HPDE6-E6E7 (cell line): Measurements from ENCODE around the gene SPDYC.

Experiments
- DNase-seq: peaks from one replicate; pipeline ENCODE4 v3.0.0; 2011; ENCODE audit warnings: missing footprints; ENCODE audit errors: extremely low spot score

Gene SPDYC

GRCh38 chr11:65206901-65207300, 36.9 kb downstream of the SPDYC start:
- DNase-seq: no peak

DNA sequence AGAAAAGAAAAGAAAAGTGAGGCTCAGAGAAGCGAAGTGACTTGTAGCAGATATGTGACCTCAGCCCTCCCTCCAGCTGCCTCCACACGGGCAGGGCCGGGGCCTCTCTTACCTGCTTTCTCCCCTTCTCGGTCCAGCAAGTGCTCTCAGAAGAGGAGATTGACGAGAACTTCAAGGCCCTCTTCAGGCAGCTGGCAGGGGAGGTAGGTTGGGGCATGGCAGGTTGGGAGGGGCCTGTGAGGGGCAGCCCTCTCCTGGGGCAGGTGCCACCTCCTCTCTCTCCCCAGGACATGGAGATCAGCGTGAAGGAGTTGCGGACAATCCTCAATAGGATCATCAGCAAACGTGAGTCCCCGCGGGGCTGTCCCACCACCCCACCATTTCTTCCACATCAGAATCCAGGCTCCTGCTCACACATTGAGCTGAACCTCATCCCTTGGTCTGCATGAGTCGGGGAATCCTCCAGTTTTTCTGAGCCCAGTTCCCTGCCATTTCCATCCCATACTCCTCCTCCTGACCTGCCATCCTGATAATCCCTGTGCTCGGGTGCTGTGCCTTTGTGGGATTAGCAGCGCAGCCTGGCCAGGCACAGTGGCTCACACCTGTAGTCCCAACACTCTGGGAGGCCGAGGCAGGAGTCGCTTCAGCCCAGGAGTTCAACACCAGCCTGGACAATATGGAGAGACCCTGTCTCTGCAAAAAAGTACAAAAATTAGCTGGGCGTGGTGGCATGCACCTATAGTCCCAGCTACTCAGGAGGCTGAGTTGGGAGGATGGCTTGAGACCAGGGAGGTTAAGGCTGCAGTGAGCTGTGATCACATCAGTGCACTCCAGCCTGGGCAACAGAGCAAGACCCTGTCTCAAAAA, 38.1 kb downstream of the SPDYC start:
- no peak for DNase-seq

GRCh38 chr11:65208785-65209710, 39.0 kb downstream of the SPDYC start:
- no peak for DNase-seq

GRCh38 chr11:65209711-65210360, 39.8 kb downstream of the SPDYC start:
- DNase-seq: no peak

- no peak for DNase-seq
Measured at GRCh38 chr11:65210361-65210731, 40.3 kb downstream of the SPDYC start.

DNA sequence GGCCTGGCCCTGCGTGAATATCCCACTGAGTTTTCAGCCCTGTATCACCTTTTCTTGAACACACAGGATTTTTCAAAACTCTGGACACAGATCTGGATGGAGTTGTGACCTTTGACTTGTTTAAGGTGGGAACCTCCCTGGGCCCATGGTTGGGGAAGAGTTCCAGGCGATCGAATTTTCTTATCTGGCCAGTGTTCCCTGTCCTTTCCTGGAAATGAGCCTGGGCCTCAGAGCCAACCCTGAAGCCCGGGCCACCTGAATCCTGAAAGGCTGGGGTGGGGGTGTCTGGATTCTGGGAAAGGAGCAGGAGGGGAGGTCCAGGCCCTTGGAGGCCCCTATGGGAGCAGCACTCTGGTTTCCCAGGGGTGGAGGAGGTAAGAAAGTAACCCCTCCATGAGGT, 40.7 kb downstream of the SPDYC start:
- no peak for DNase-seq

DNA sequence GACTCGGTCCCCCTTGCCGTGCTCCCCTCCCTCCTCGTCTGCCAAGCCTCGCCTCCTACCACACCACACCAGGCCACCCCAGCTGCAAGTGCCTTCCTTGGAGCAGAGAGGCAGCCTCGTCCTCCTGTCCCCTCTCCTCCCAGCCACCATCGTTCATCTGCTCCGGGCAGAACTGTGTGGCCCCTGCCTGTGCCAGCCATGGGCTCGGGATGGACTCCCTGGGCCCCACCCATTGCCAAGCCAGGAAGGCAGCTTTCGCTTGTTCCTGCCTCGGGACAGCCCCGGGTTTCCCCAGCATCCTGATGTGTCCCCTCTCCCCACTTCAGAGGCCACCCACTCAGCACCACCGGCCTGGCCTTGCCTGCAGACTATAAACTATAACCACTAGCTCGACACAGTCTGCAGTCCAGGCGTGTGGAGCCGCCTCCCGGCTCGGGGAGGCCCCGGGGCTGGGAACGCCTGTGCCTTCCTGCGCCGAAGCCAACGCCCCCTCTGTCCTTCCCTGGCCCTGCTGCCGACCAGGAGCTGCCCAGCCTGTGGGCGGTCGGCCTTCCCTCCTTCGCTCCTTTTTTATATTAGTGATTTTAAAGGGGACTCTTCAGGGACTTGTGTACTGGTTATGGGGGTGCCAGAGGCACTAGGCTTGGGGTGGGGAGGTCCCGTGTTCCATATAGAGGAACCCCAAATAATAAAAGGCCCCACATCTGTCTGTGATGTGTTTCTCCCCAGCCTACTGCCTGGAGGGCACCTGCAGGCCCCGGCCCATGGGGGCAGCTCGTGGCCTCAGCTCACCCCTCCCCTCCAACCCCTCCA, 41.5 kb downstream of the SPDYC start:
- no peak for DNase-seq

DNA sequence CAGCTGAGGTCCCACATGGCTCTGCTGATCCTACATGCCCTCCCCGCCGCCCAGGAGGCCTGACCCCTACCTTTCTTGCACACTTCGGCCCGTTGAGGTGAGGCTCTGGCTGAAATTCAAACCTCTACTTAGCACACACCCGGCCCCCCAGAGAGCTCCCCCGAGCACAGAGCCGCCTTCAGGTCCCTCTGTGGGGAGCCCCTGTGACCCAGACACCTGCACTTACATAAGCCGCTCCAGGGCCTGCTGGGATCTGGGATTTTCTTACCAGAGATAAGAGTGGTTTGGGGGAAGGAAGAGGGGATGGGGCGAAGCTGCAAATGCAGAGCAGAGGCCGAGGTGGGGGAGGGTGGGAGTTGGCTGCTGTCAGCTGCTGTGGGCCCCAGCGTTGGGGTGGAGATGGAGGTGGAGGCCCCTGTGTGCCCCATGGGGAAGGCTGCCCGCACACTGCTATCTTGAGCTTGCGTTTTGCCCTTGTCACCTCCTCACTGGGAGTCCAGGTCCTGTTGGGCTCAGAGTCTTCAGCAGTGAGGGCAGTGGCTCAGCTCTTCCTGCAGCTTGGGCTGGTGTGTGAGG, 42.3 kb downstream of the SPDYC start:
- DNase-seq: no peak

GRCh38 chr11:65213322-65214211, 43.5 kb downstream of the SPDYC start:
- DNase-seq: no peak

- DNase-seq: no peak
Measured at GRCh38 chr11:65214212-65214845, 44.3 kb downstream of the SPDYC start.

DNA sequence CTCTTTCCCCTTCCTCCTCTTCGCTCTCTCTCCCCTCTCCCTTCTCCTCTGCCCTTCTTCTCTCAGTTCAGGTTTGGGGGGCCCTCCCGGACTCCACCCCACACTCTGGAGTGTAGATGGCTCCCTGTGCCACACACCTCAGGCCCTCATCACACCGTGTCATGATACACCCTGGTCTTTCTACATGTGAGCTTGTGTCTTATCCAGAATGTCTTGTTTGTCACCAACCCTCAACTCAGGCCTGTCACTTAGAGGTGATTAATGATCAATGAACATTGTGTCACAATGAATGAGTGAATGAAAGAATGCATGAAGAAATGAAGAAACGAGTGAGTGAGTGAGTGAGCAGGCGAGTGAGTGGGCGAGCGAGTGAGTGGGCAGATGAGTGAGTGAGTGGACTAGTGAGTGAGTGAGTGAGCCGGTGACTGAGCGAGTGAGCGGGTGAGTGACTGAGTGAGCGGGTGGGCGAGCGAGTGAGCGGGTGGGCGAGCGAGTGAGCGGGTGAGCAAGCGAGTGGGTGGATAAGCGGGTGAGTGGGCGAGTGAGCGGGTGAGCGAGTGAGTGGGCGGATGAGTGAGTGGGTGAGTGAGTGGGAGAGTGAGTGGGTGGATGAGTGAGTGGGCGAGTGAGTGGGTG, 45.5 kb downstream of the SPDYC start:
- DNase-seq: no peak

DNA sequence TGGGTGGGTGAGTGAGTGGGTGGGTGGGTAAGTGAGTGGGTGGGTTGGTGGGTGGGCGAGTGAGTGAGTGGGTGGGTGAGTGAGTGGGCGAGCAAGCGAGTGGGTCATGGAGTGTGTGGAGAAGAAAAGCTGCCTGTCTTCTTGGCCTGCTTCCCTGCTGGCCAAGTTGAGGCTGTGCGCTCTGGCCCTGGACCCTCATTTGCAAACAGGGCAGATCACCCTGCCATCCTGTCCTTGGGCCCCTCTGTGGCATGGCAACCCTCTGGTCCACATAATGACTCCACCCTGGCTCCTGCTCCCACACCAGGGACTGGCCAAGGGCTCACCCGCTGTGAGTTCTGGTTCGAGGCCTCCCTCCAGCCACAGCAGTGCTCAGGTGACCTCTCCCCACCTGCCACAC, 46.8 kb downstream of the SPDYC start:
- no peak for DNase-seq

GRCh38 chr11:65217441-65218423, 47.7 kb downstream of the SPDYC start:
- no peak for DNase-seq

DNA sequence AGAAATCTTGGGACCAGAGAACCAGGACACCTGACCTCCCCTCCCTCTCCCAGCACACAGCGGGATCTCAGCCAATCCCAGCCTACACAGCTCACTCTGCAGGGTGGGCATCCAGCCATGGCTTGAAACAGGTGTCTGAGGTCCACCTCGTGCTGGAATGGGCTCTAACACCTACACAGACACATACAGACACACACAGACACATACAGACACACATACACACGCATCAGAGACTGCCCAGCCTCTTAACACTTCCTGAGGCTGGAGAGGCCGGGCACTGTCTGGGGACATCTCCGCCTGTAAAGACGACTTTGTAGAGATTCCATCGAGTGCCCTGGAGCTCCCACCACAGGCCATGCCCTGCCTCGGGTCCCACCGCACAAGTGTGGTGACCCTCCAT, 48.4 kb downstream of the SPDYC start:
- DNase-seq: no peak

- DNase-seq: no peak
Measured at GRCh38 chr11:65219930-65220213, 49.8 kb downstream of the SPDYC start.

DNA sequence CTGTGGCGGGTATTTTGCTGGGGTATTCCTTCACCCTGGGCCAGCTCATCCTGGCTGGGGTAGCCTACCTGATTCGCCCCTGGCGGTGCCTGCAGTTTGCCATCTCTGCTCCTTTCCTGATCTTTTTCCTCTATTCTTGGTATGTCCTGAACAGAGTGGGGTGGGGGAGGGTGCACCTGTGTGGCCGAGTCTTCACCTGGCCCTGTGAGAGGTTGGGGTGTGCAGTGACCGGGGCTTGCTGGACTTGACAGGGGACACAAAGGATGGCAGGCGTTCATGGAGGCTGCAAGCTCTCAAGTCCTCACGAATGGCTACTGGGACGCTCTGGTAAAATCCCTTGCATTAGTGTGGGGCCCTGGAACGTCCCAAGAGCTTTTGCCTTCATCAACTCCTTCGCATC, 51.0 kb downstream of the SPDYC start:
- no peak for DNase-seq
